ENCODE measurements around the gene BACE1-AS. TPM values are rescaled to one million over a fixed set of nuclear protein-coding genes. Genes with fewer than 3 reads are reported as not detected.

Gene BACE1-AS
- polyA plus RNA-seq, 3 donors from 2014 or later = 0.67 TPM; not detected in 2

DNA sequence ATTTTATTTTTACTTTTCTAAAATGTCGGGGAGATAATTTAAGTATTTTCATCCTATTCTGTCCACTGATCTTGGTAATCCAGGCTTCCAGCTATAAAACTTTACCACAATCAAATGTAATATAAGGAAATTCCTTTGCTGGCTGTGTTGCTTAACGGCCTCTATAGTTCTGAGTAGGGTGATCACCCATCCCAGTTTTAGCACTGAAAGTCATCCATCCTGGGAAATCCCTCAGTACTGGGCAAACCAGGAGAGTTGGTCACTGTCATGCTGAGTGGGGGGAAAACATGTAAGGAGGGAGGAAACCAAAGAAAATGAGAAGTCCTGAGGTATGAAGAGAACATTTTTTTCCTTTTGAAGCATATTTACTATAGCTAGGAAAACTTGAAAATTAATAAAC, 12.8 kb upstream of the BACE1-AS start:
- Mint-ChIP-seq H3K9me3 (no peaks in the 10 kb centered on the region), H3K27ac (peak overlapping the region in 1 of 6 donors; percentile 14), H3K27me3 (ENCODE audit: low read depth in 3 of 3) (no peaks in the 10 kb centered on the region), H3K4me3 (no peak overlapping the region), H3K4me1 (peaks cover 3 to 8% of the 10 kb centered on the region in 2 donors), H3K36me3 (peaks cover 26 to 47% (median 40%) of the 10 kb centered on the region in 3 donors)
- DNase-seq = no peak

DNA sequence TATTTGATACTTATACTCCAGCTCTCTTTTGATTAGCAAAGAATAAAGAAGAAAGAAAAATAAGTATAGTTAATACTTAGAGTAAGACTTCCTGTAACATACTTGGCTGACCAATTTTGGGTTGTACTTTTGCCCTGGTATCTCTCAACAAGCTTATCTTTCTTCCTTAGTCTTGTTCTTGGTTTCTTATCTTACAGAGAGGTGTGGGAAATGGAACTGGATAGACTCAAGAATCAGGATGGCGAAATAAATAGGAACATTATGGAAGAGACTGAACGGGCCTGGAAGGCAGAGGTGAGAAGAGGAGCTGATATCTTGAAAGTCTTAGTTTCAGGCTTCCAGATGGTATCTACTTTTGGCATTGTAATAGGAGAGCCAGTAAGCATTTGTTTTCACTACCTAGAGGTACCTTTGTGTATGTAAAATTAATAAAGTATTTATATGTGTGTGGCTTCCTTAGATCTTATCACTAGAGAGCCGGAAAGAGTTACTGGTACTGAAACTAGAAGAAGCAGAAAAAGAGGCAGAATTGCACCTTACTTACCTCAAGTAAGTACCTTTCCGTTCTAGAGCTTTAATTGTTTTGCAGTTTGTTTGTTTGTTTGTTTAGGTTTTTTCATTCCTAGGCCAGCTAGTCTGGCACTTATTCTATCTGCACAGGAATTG, 11.3 kb upstream of the BACE1-AS start:
- H3K27ac Mint-ChIP-seq = peak overlapping the region in 2 of 6 donors; percentile 1 to 38
- H3K9me3 Mint-ChIP-seq = no peaks in the 10 kb centered on the region
- H3K27me3 Mint-ChIP-seq (ENCODE audit: low read depth in 3 of 3) = no peaks in the 10 kb centered on the region
- peaks cover 28 to 45% (median 39%) of the 10 kb centered on the region in 3 donors for H3K36me3 Mint-ChIP-seq
- no peak for DNase-seq
- no peak overlapping the region for H3K4me3 Mint-ChIP-seq
- peaks cover 3 to 8% of the 10 kb centered on the region in 2 donors for H3K4me1 Mint-ChIP-seq

DNA sequence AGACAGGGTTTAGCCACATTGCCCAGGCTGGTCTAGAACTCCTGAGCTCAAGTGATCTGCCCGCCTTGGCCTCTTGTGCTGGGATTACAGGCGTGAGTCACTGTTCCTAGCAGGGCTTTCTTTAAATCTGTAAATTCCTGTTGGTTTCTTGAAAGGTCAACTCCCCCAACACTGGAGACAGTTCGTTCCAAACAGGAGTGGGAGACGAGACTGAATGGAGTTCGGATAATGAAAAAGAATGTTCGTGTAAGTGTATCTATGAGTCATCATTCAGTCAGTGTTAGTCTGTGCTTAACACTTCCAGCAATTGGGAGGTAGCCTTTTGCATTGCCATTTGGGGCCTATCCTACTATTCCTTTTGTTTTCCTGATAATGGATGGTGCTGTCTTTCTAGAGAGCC, 10.0 kb upstream of the BACE1-AS start:
- peaks cover 28 to 51% (median 42%) of the 10 kb centered on the region in 3 donors for H3K36me3 Mint-ChIP-seq
- H3K4me1 Mint-ChIP-seq = peaks cover 3 to 8% of the 10 kb centered on the region in 2 donors
- no peaks in the 10 kb centered on the region for H3K27me3 Mint-ChIP-seq (ENCODE audit: low read depth in 3 of 3)
- no peak overlapping the region for H3K4me3 Mint-ChIP-seq
- H3K9me3 Mint-ChIP-seq = no peaks in the 10 kb centered on the region
- DNase-seq = no peak
- no peak overlapping the region for H3K27ac Mint-ChIP-seq

GRCh38 chr11:117281869-117282268, 9.3 kb upstream of the BACE1-AS start:
- peaks cover 33 to 58% (median 47%) of the 10 kb centered on the region in 3 donors for H3K36me3 Mint-ChIP-seq
- no peaks in the 10 kb centered on the region for H3K9me3 Mint-ChIP-seq
- peaks cover 3 to 8% of the 10 kb centered on the region in 2 donors for H3K4me1 Mint-ChIP-seq
- H3K4me3 Mint-ChIP-seq = no peak overlapping the region
- no peak overlapping the region for H3K27ac Mint-ChIP-seq
- DNase-seq = no peak
- no peaks in the 10 kb centered on the region for H3K27me3 Mint-ChIP-seq (ENCODE audit: low read depth in 3 of 3)

- no peaks in the 10 kb centered on the region for H3K9me3 Mint-ChIP-seq
- H3K4me3 Mint-ChIP-seq = no peak overlapping the region
- peaks cover 33 to 63% (median 47%) of the 10 kb centered on the region in 3 donors for H3K36me3 Mint-ChIP-seq
- no peaks in the 10 kb centered on the region for H3K27me3 Mint-ChIP-seq (ENCODE audit: low read depth in 3 of 3)
- H3K27ac Mint-ChIP-seq = no peak overlapping the region
- no peak for DNase-seq
- H3K4me1 Mint-ChIP-seq = peaks cover 3 to 8% of the 10 kb centered on the region in 2 donors
These were observed 8.2 kb upstream of the BACE1-AS start for GRCh38 chr11:117282956-117283355.

DNA sequence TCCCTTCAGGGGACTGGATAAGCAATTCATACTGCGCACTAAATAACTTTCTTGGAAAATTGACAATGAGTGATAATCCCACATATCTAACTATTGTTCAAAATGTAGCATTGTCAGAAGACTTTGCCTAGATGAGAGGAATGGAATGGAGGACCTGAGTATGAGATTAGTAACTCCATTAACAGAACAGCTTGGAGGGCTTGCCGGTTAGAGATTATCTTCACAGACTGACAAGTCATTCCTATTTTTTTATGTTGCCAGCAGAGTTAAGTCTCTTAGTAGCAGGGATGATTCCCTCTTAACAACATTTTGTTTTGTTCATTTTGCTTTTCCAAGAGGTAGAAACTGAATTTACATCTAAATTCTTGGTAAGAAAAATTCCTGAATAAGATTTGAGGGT, 7.1 kb upstream of the BACE1-AS start:
- H3K27me3 Mint-ChIP-seq (ENCODE audit: low read depth in 3 of 3) = no peaks in the 10 kb centered on the region
- H3K4me1 Mint-ChIP-seq = peaks cover 3 to 8% of the 10 kb centered on the region in 2 donors
- peaks cover 33 to 63% (median 44%) of the 10 kb centered on the region in 3 donors for H3K36me3 Mint-ChIP-seq
- H3K4me3 Mint-ChIP-seq = no peak overlapping the region
- no peak overlapping the region for H3K27ac Mint-ChIP-seq
- H3K9me3 Mint-ChIP-seq = no peaks in the 10 kb centered on the region
- DNase-seq = no peak

GRCh38 chr11:117286588-117286987, 4.6 kb upstream of the BACE1-AS start:
- Mint-ChIP-seq H3K9me3 (no peaks in the 10 kb centered on the region), H3K4me1 (no peaks in the 10 kb centered on the region), H3K4me3 (no peak overlapping the region), H3K36me3 (peaks cover 36 to 48% (median 38%) of the 10 kb centered on the region in 3 donors), H3K27me3 (ENCODE audit: low read depth in 3 of 3) (no peaks in the 10 kb centered on the region), H3K27ac (no peak overlapping the region)
- no peak for DNase-seq

DNA sequence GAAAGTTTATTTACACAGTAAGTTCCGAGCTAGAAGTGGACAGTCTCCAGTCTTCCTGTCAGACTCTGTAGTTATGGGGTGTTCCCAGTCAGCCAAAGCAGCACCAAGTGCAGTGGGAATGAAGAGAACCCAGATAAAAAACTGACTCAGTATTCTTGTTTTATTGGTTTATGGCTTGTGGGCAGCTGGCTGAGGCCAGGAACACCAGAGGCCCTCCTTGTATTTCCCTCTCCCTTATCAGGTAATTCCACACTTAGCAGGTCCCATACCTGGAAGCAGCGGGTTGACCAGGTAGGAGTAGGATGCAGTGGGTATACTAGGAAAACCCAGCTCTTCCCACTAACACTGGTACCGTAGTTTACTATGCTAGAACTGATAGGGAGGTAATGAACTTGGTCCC, 3.5 kb upstream of the BACE1-AS start:
- H3K36me3 Mint-ChIP-seq = peaks cover 29 to 37% (median 30%) of the 10 kb centered on the region in 3 donors
- no peak for DNase-seq
- no peak overlapping the region for H3K27ac Mint-ChIP-seq
- no peak overlapping the region for H3K4me3 Mint-ChIP-seq
- no peaks in the 10 kb centered on the region for H3K4me1 Mint-ChIP-seq
- no peaks in the 10 kb centered on the region for H3K27me3 Mint-ChIP-seq (ENCODE audit: low read depth in 3 of 3)
- H3K9me3 Mint-ChIP-seq = no peaks in the 10 kb centered on the region

- H3K4me3 Mint-ChIP-seq = no peak overlapping the region
- no peaks in the 10 kb centered on the region for H3K27me3 Mint-ChIP-seq (ENCODE audit: low read depth in 3 of 3)
- H3K36me3 Mint-ChIP-seq = peaks cover 17 to 29% (median 19%) of the 10 kb centered on the region in 3 donors
- no peaks in the 10 kb centered on the region for H3K4me1 Mint-ChIP-seq
- no peak for DNase-seq
- no peaks in the 10 kb centered on the region for H3K9me3 Mint-ChIP-seq
- no peak overlapping the region for H3K27ac Mint-ChIP-seq
These were observed 1.4 kb upstream of the BACE1-AS start for GRCh38 chr11:117289795-117290194.

DNA sequence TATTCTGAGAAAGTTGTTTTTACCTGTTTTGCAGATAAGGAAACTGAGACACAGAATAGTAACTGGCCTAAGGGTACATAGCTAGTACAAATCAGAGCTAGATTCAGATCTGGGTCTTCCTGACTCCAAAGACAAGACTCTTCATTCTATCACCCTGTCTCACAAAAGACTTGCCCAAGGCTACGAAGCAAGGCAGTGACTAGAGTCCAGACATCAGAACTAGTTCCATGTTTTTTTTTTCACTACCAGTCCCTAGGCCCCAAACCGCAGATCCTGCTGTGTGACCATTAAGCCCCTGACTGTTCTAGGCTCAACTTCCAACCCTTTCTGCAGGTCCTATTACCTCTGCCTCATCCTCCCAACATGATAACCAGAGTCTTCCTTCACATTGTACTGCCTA, 1.5 kb downstream of the BACE1-AS start:
- Mint-ChIP-seq H3K27me3 (ENCODE audit: low read depth in 3 of 3) (no peaks in the 10 kb centered on the region), H3K36me3 (peaks cover 0 to 4% (median 4%) of the 10 kb centered on the region in 3 donors), H3K4me1 (no peaks in the 10 kb centered on the region), H3K4me3 (no peak overlapping the region), H3K9me3 (no peaks in the 10 kb centered on the region), H3K27ac (peak overlapping the region in 1 of 6 donors; percentile 47)
- DNase-seq = no peak

DNA sequence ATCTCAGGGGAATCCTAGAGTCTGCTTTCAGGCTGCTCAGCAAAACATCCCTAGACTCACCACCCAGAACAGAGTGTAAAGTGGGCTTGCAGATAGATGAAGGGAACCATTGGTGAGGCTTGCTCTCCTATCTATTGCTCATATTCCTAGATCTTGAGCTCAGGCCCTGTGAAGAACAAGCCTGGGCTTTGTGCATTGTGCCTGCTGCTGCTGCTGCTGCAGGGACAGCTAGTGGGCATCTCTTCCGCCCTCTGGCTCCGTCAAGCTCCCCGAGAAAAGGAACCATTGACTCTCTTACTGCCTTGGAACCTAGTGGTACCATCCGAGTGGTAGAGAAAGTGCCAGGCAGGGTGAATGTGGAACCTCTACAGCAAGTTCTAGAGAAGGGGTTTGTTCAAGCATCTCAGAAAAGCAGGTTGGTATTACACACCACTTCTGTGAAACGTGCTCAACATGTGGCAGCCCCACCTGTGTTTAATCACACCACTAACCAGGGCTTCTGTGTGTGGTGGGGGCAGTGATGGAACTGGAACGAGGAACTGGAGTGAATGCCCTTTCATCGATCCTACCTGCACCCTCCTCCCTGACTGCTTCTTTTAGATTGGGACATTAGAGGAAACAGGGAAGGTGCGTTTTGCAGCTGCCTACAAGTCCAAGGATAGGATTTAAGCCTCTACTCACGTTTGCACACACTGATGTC, 4.4 kb downstream of the BACE1-AS start:
- no peak overlapping the region for H3K27ac Mint-ChIP-seq
- H3K36me3 Mint-ChIP-seq = peaks cover 0 to 4% (median 0%) of the 10 kb centered on the region in 3 donors
- peaks cover 0 to 3% (median 2%) of the 10 kb centered on the region in 3 donors for H3K27me3 Mint-ChIP-seq (ENCODE audit: low read depth in 3 of 3)
- no peak for DNase-seq
- H3K4me3 Mint-ChIP-seq = no peak overlapping the region
- no peaks in the 10 kb centered on the region for H3K9me3 Mint-ChIP-seq
- H3K4me1 Mint-ChIP-seq = no peaks in the 10 kb centered on the region

DNA sequence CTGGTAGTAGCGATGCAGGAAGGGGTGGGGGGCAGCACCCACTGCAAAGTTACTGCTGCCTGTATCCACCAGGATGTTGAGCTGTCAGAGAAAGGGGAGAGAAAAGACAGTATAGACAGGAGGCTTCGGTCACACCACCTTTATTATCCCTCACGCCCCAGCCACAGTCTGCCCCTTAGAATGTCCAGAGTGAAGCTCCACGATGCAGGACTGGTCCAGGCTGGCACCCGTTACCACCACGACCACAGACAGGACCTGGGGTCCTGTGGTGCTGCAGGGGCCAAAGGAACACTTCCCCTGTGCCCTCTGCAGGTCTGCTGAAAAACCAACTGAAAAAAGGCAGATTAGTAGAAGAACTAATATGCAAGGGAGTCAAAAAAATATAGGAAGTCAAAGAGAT, 5.7 kb downstream of the BACE1-AS start:
- Mint-ChIP-seq H3K27ac (peak overlapping the region in 1 of 6 donors; percentile 38), H3K36me3 (peaks cover 0 to 4% (median 0%) of the 10 kb centered on the region in 3 donors), H3K4me1 (no peaks in the 10 kb centered on the region), H3K4me3 (no peak overlapping the region), H3K27me3 (ENCODE audit: low read depth in 3 of 3) (peaks cover 0 to 7% (median 3%) of the 10 kb centered on the region in 3 donors), H3K9me3 (no peaks in the 10 kb centered on the region)
- DNase-seq = no peak

DNA sequence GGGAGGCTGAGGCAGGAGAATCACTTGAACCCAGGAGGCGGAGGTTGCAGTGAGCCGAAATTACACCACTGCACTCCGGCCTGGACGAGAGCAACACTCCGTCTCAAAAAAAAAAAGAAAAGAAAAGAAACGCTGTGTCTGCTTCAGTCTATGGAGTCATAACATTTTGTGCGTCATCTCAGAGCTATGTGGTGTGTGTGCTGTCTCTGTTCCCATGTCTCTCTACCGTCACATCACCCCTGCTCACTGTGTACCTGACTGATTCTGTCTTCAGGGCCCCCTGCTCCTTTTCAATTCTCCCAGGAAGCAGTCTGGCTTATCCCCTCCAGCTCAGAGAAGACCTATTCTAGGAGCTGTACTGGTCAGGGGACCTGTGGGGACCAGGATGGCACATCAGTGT, 7.0 kb downstream of the BACE1-AS start:
- Mint-ChIP-seq H3K4me1 (no peaks in the 10 kb centered on the region), H3K27me3 (ENCODE audit: low read depth in 3 of 3) (peaks cover 0 to 9% (median 3%) of the 10 kb centered on the region in 3 donors), H3K27ac (no peak overlapping the region), H3K9me3 (no peaks in the 10 kb centered on the region), H3K4me3 (no peak overlapping the region), H3K36me3 (no peaks in the 10 kb centered on the region)
- no peak for DNase-seq

All from immature natural killer cell (primary cell).